HG03159 (cell line): ENCODE data around the gene ITPR3.

ENCODE experiments used
- ATAC-seq: cut with Tn5 transposase; IDR thresholded peaks from one replicate; pipeline ENCODE4 v1.9.1; 2021; ENCODE audit warnings: mild to moderate bottlenecking, moderate library complexity; ENCODE audit not compliant: unreplicated experiment

ITPR3 gene

GRCh38 chr6:33695451-33695887 lies 74.3 kb downstream of the ITPR3 start:
- ATAC-seq = no peak

- ATAC-seq = no peak
Observed at GRCh38 chr6:33696076-33696475, 75.0 kb downstream of the ITPR3 start.

GRCh38 chr6:33696548-33697518 lies 75.7 kb downstream of the ITPR3 start:
- ATAC-seq = no peak

GRCh38 chr6:33697845-33698244 lies 76.7 kb downstream of the ITPR3 start:
- ATAC-seq = no peak

GRCh38 chr6:33698494-33698893 lies 77.4 kb downstream of the ITPR3 start:
- no peak for ATAC-seq

GRCh38 chr6:33699131-33699530 lies 78.0 kb downstream of the ITPR3 start:
- ATAC-seq = no peak

- no peak for ATAC-seq
Observed at GRCh38 chr6:33699739-33700138, 78.6 kb downstream of the ITPR3 start.

- ATAC-seq = peak; percentile 64
Observed at GRCh38 chr6:33700391-33701050, 79.4 kb downstream of the ITPR3 start.

- no peak for ATAC-seq
Observed at GRCh38 chr6:33702345-33702977, 81.3 kb downstream of the ITPR3 start.

- ATAC-seq = no peak
Observed at GRCh38 chr6:33704215-33705066, 83.3 kb downstream of the ITPR3 start.

- ATAC-seq = no peak
Observed at GRCh38 chr6:33705268-33705885, 84.3 kb downstream of the ITPR3 start.

- ATAC-seq = no peak
Observed at GRCh38 chr6:33705955-33706725, 85.0 kb downstream of the ITPR3 start.

GRCh38 chr6:33707771-33708170 lies 86.6 kb downstream of the ITPR3 start:
- no peak for ATAC-seq

- ATAC-seq = no peak
Observed at GRCh38 chr6:33708516-33709204, 87.5 kb downstream of the ITPR3 start.

- no peak for ATAC-seq
Observed at GRCh38 chr6:33709605-33710295, 88.6 kb downstream of the ITPR3 start.

- no peak for ATAC-seq
Observed at GRCh38 chr6:33710296-33711121, 89.4 kb downstream of the ITPR3 start.
